IMR-90 (cell line): Measurements from ENCODE around the gene MAG. TPM values are rescaled to one million over a fixed set of nuclear protein-coding genes. Genes with fewer than 3 reads are reported as not detected.

Experiments
- ATAC-seq: fragments of 200-7000 bp; cut with Tn5 transposase; 2 replicates; pipeline ENCODE4 v1.9.1; 2020; ENCODE audit warnings: low read depth, mild to moderate bottlenecking, moderate library complexity
- BruUV-seq: library from RNA; stranded (reverse); fragments of 400-500 nt; replicated peaks from 2 replicates; lab custom pipeline; 2021; lab: Mats Ljungman, UMichigan
- CTCF ChIA-PET: fragments of 300-600 bp; formaldehyde crosslinking; extraction: SDS; loops from one replicate; lab custom pipeline; 2021; ENCODE audit warnings: antibody characterized with exemption; lab: Yijun Ruan, JAX
- POLR2A ChIA-PET: fragments of 300-600 bp; sonication (Branson Sonifier 250); formaldehyde crosslinking; loops from one replicate; lab custom pipeline; 2022; ENCODE audit warnings: antibody characterized with exemption; ENCODE audit not compliant: unreplicated experiment; lab: Charles Lee
- DNase-seq: peaks from one replicate; pipeline ENCODE4 v3.0.0; 2013
- H2AFZ ChIP-seq: replicated peaks from 2 replicates; pipeline ENCODE3; 2013; ENCODE audit warnings: low read length, mild to moderate bottlenecking; ENCODE audit not compliant: poor library complexity
- H2AK5ac ChIP-seq: 2 replicates; pipeline ENCODE4 v1.6.1; 2013; ENCODE audit warnings: low read depth, low read length, inconsistent platforms
- H2AK9ac ChIP-seq: replicated peaks from 2 replicates; pipeline ENCODE3; 2013; ENCODE audit warnings: mild to moderate bottlenecking, low read depth, low read length, moderate library complexity; ENCODE audit not compliant: poor library complexity
- H2BK120ac ChIP-seq: 2 replicates; pipeline ENCODE4 v1.6.1; 2013; ENCODE audit warnings: low read depth, low read length, inconsistent platforms
- H2BK15ac ChIP-seq: 3 replicates; pipeline ENCODE4 v1.6.1; 2013; ENCODE audit warnings: low read depth, low read length, inconsistent platforms
- H2BK20ac ChIP-seq: 2 replicates; pipeline ENCODE4 v1.6.1; 2013; ENCODE audit warnings: low read depth, mild to moderate bottlenecking, inconsistent platforms, low read length, moderate library complexity
- H2BK5ac ChIP-seq: 2 replicates; pipeline ENCODE4 v1.6.1; 2013; ENCODE audit warnings: mild to moderate bottlenecking, low read depth, low read length, inconsistent platforms; ENCODE audit not compliant: poor library complexity, severe bottlenecking
- H3K14ac ChIP-seq: replicated peaks from 2 replicates; pipeline ENCODE4 v1.6.1; 2013; ENCODE audit warnings: low read depth, low read length, inconsistent platforms
- H3K18ac ChIP-seq: 2 replicates; pipeline ENCODE4 v1.6.1; 2013; ENCODE audit warnings: low read depth, low read length, control low read depth
- H3K23ac ChIP-seq: 2 replicates; pipeline ENCODE4 v1.6.1; 2013; ENCODE audit warnings: low read depth, low read length, inconsistent platforms
- H3K27ac ChIP-seq: 2 replicates; pipeline ENCODE4 v1.5.1; 2013; ENCODE audit warnings: mild to moderate bottlenecking, control low read depth, low read length; ENCODE audit not compliant: insufficient read depth
- H3K27me3 ChIP-seq: 2 replicates; pipeline ENCODE4 v1.6.1; 2013; ENCODE audit warnings: low read length; ENCODE audit not compliant: control insufficient read depth, insufficient read depth
- H3K36me3 ChIP-seq: 2 replicates; pipeline ENCODE4 v1.6.1; 2013; ENCODE audit warnings: low read length, mixed read lengths; ENCODE audit not compliant: control insufficient read depth, insufficient read depth
- H3K4ac ChIP-seq: 2 replicates; pipeline ENCODE4 v1.6.1; 2013; ENCODE audit warnings: low read depth, low read length, inconsistent platforms
- H3K4me1 ChIP-seq: 2 replicates; pipeline ENCODE4 v1.6.1; 2013; ENCODE audit warnings: low read length, mixed read lengths; ENCODE audit not compliant: control insufficient read depth, insufficient read depth
- H3K4me2 ChIP-seq: 2 replicates; pipeline ENCODE4 v1.6.1; 2013; ENCODE audit warnings: low read depth, mild to moderate bottlenecking, control low read depth, low read length, moderate library complexity
- H3K4me3 ChIP-seq: 2 replicates; pipeline ENCODE4 v1.5.1; 2013; ENCODE audit warnings: low read depth, mild to moderate bottlenecking, control low read depth, low read length, moderate library complexity; ENCODE audit not compliant: insufficient read depth
- H3K56ac ChIP-seq: 2 replicates; pipeline ENCODE4 v1.6.1; 2013; ENCODE audit warnings: low read length, inconsistent platforms; ENCODE audit not compliant: insufficient read depth; ENCODE audit errors: extremely low read depth
- H3K79me1 ChIP-seq, 2 experiments: 2 replicates each; pipeline ENCODE4 v1.6.1; 2013; ENCODE audit warnings: low read length in 2 of 2, inconsistent platforms in 1 of 2, low read depth in 1 of 2
- H3K9ac ChIP-seq: 2 replicates; pipeline ENCODE4 v1.6.1; 2013; ENCODE audit warnings: low read depth, low read length, control low read depth
- H3K9me1 ChIP-seq: 2 replicates; pipeline ENCODE4 v1.6.1; 2013; ENCODE audit warnings: low read length, inconsistent platforms; ENCODE audit not compliant: insufficient read depth
- H3K9me3 ChIP-seq: 2 replicates; pipeline ENCODE4 v1.6.1; 2013; ENCODE audit warnings: low read length; ENCODE audit not compliant: control insufficient read depth, insufficient read depth
- H4K20me1 ChIP-seq: 2 replicates; pipeline ENCODE4 v1.6.1; 2013; ENCODE audit warnings: low read length, inconsistent platforms; ENCODE audit not compliant: insufficient read depth
- H4K5ac ChIP-seq: 2 replicates; pipeline ENCODE4 v1.6.1; 2013; ENCODE audit warnings: mild to moderate bottlenecking, low read depth, low read length, control low read depth
- H4K8ac ChIP-seq, 2 experiments: 2 replicates each; pipeline ENCODE4 v1.6.1; 2013; ENCODE audit warnings: low read depth in 2 of 2, low read length in 2 of 2, control low read depth in 1 of 2, inconsistent platforms in 1 of 2
- H4K91ac ChIP-seq: 2 replicates; pipeline ENCODE4 v1.6.1; 2013; ENCODE audit warnings: low read depth, low read length, inconsistent platforms; ENCODE audit not compliant: insufficient read depth
- CEBPB ChIP-seq: IDR thresholded peaks from 2 replicates; pipeline ENCODE4 v1.6.1; 2012; ENCODE audit warnings: low read depth, low read length, improper control_type of control experiment
- CTCF ChIP-seq: conservative IDR thresholded peaks from 2 replicates; pipeline ENCODE4 v1.5.1; 2012; ENCODE audit warnings: mild to moderate bottlenecking, low read depth, low read length, improper control_type of control experiment
- ELK1 ChIP-seq: fragments of 150-350 bp; IDR thresholded peaks from 2 replicates; pipeline ENCODE4 v1.6.1; 2016; ENCODE audit warnings: low read depth, mild to moderate bottlenecking, low read length, moderate library complexity, borderline replicate concordance
- MAFK ChIP-seq: IDR thresholded peaks from 2 replicates; pipeline ENCODE4 v1.6.1; 2012; ENCODE audit warnings: low read depth, low read length, improper control_type of control experiment
- MAZ ChIP-seq: IDR thresholded peaks from 2 replicates; pipeline ENCODE4 v1.6.1; 2012; ENCODE audit warnings: low read depth, mild to moderate bottlenecking, low read length, improper control_type of control experiment, moderate library complexity, borderline replicate concordance
- MXI1 ChIP-seq: IDR thresholded peaks from 2 replicates; pipeline ENCODE4 v1.6.1; 2012; ENCODE audit warnings: low read depth, mild to moderate bottlenecking, low read length, moderate library complexity, borderline replicate concordance
- NFE2L2 ChIP-seq: fragments of 150-350 bp; IDR thresholded peaks from 2 replicates; pipeline ENCODE4 v1.6.1; 2016; ENCODE audit warnings: low read depth, mild to moderate bottlenecking, low read length
- POLR2A ChIP-seq: IDR thresholded peaks from 2 replicates; pipeline ENCODE4 v1.6.1; 2012; ENCODE audit warnings: mild to moderate bottlenecking, low read depth, low read length
- RAD21 ChIP-seq: IDR thresholded peaks from 2 replicates; pipeline ENCODE4 v1.6.1; 2012; ENCODE audit warnings: low read length, improper control_type of control experiment
- RCOR1 ChIP-seq: IDR thresholded peaks from 2 replicates; pipeline ENCODE4 v1.6.1; 2012; ENCODE audit warnings: mild to moderate bottlenecking, low read length, improper control_type of control experiment; ENCODE audit not compliant: insufficient replicate concordance
- RFX5 ChIP-seq: IDR thresholded peaks from 2 replicates; pipeline ENCODE4 v1.8.0; 2012; ENCODE audit warnings: low read depth, mild to moderate bottlenecking, low read length, moderate library complexity
- USF2 ChIP-seq: fragments of 150-350 bp; IDR thresholded peaks from 2 replicates; pipeline ENCODE4 v1.6.1; 2017; ENCODE audit warnings: mild to moderate bottlenecking, antibody characterized with exemption, low read length, low read depth
- WGBS, 2 experiments: methylation state at CpG; one replicate each; pipeline versions ENCODE4 v1.1.5 to v1.1.7; 2013; ENCODE audit warnings: missing lambda C conversion rate in 2 of 2; ENCODE audit not compliant: insufficient read length in 1 of 2; ENCODE audit errors: extremely low coverage in 2 of 2; 5-methylcytosine and 5-hydroxymethylcytosine counted together
- dilution Hi-C: fragments of 300-500 bp; cut with HindIII; formaldehyde crosslinking; loops from one replicate; pipeline ENCODE4 v1.14.3; 2018; ENCODE audit warnings: low sequenced_read_pairs; ENCODE audit not compliant: unreplicated experiment
- in situ Hi-C: fragments of 300-500 bp; cut with MboI; formaldehyde crosslinking; loops from 3 replicates; pipeline ENCODE4 v1.14.3; 2019; ENCODE audit warnings: low sequenced_read_pairs, inconsistent platforms, mixed read lengths
- intact Hi-C: fragments of 100-400 bp; cut with micrococcal nuclease; formaldehyde crosslinking; loops from 2 replicates; pipeline ENCODE4 v1.10.0; 2022
- polyA plus RNA-seq, 3 experiments: library from polyadenylated mRNA; depleted of rRNA; stranded (reverse); fragments of >200 nt; gene quantifications; 2 replicates each; pipeline ENCODE4 v1.2.3, GENCODE V29; 2012; ENCODE audit warnings: low replicate concordance in 1 of 3
- total RNA-seq: library from RNA; depleted of rRNA; stranded (reverse); fragments of >200 nt; gene quantifications from 2 replicates; pipeline ENCODE4 v1.2.3, GENCODE V29; 2012

MAG gene
- total and polyA plus RNA-seq, 2 of the 4 experiments (the other 2 are of a cell fraction): not detected

DNA sequence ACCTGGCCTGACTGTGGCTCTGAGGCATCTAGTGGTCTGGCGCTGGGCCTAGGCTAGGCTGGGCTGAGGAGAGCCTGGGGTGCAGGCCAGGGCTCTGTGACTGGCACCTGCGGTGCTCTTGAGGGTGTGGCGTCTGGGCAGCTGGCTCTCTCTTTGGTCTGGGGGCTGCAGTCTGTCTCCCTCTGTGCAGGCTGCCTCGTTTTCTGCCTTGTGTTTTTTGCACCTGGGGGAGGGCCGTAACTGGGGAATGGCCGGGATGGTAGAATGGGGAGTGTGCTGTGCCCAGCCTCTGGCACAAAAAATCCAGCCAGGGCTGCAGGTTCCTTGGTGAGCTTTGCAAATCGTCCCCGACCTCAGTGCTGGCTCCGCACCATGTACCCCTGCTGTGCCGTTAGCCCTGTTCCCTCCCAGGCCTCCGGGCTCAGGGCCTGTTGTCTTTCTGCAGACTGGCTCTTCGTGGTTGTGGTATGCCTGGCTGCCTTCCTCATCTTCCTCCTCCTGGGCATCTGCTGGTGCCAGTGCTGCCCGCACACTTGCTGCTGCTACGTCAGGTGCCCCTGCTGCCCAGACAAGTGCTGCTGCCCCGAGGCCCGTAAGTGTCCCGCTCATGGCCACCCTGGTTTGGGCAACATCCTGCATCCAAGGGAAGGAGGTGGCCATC, 29.7 kb upstream of the MAG start:
- no TSS peak for BruUV-seq
- H2AK5ac ChIP-seq: no peak overlapping the region
- no peak overlapping the region for H3K4me3 ChIP-seq
- H3K14ac ChIP-seq: no peak overlapping the region
- peaks cover 7% of the 10 kb centered on the region for H3K4me1 ChIP-seq
- peaks cover 0 to 13% of the 10 kb centered on the region in 2 experiments; a peak in 2 of 4 replicates for H3K79me1 ChIP-seq
- H3K36me3 ChIP-seq: no peaks in the 10 kb centered on the region
- no peak overlapping the region for H4K5ac ChIP-seq
- H2BK20ac ChIP-seq: no peak overlapping the region
- in situ Hi-C loops (no loop called here), intact Hi-C loops (no loop called here), dilution Hi-C loops (no loop called here)
- ChIA-PET CTCF (interaction anchor here (0.7 kb wide), 1 partner anchor 210 kb away, joined by 3 read pairs; no protein-coding TSS in a partner anchor), POLR2A (no interaction called here)
- no peak overlapping the region for H2BK15ac ChIP-seq
- H2BK5ac ChIP-seq: no peak overlapping the region
- H3K27me3 ChIP-seq: peaks cover 9% of the 10 kb centered on the region
- H3K23ac ChIP-seq: no peak overlapping the region
- 83% methylated on average over 5 of the region's 17 CpGs; no CpG with 5 or more reads in 1 of the 2 experiments for WGBS, 2 experiments
- no peak overlapping the region for H3K9ac ChIP-seq
- H3K9me3 ChIP-seq: no peaks in the 10 kb centered on the region
- no peak overlapping the region for H2AFZ ChIP-seq
- H4K8ac ChIP-seq: no peak overlapping the region
- no peak for ATAC-seq
- TF ChIP-seq RCOR1 (no peak), RAD21 (no peak), CEBPB (no peak), NFE2L2 (no peak), CTCF (no peak), MXI1 (no peak), USF2 (no peak), POLR2A (no peak), ELK1 (no peak), MAZ (no peak), RFX5 (no peak), MAFK (no peak)
- no peak overlapping the region for H2BK120ac ChIP-seq
- H3K27ac ChIP-seq: no peak overlapping the region
- H3K4ac ChIP-seq: no peak overlapping the region
- H3K4me2 ChIP-seq: no peak overlapping the region
- no peak overlapping the region for H4K91ac ChIP-seq
- H2AK9ac ChIP-seq: no peak overlapping the region
- H4K20me1 ChIP-seq: no peaks in the 10 kb centered on the region
- no peak overlapping the region for H3K56ac ChIP-seq
- peaks cover 8% of the 10 kb centered on the region for H3K9me1 ChIP-seq
- H3K18ac ChIP-seq: no peak overlapping the region
- DNase-seq: no peak
